ENCODE measurements around the gene ACOT11.
"Not testable (repeated sequence)": the region's sequence is repeated elsewhere in the genome, so short reads cannot be mapped to it uniquely, and the experiment has no call there.

GRCh38 chr1:54636461-54637446, 88.7 kb downstream of the ACOT11 start:
- TF ChIP-seq PRDM10 (CRISPR knock-in tag; IDR thresholded peaks at IDR 0.05; ENCODE audit: low read depth); TCF12 (IDR thresholded peaks at IDR 0.05); TCF12 (CRISPR knock-in tag; IDR thresholded peaks at IDR 0.05): not testable (repeated sequence)

Measured in HepG2 (cell line).